ENCODE data around the gene CNTN5. TPM values are rescaled to one million over a fixed set of nuclear protein-coding genes. Genes with fewer than 3 reads are reported as not detected.

The CNTN5 gene
- total RNA-seq, 1 experiment from 2014 or later: not detected

DNA sequence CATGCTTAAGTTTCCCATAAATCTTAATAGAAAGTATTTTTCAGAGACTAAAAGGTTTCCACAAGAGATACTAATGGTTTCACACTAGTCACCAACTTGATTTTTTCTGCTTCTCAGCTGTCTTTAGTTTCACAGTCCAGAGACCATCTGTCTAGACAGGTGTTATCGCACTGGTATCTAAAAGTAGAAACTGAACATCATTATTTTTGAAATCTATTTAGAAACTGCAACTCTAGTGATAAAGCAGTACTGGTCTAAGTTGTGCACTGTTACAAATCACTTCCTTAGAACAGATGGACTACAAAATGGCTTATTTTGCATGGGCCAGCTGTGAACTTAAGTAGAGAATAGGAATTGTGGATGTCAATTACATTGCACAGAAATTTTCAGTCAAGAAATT is 78.0 kb downstream of the CNTN5 start:
- Histone ChIP-seq H2AK5ac (ENCODE audit: insufficient read length, low read length) (no peak overlapping the region), H3K4ac (ENCODE audit: low read depth, low read length) (no peak overlapping the region), H3K18ac (ENCODE audit: insufficient read length, low read depth, low read length) (no peak overlapping the region), H2AFZ (ENCODE audit: low read length) (no peak overlapping the region), H2BK5ac (ENCODE audit: insufficient read length, low read length) (no peak overlapping the region), H4K20me1 (ENCODE audit: control insufficient read depth, insufficient read depth, insufficient read length) (no peaks in the 10 kb centered on the region), H2BK120ac (ENCODE audit: low read depth, low read length, poor library complexity, severe bottlenecking) (no peak overlapping the region), H3K9ac (ENCODE audit: extremely low read depth, insufficient read length, low read length) (no peak overlapping the region), H3K4me1 (ENCODE audit: insufficient read depth, low read length) (no peaks in the 10 kb centered on the region), H3K79me1 (ENCODE audit: insufficient read depth, low read depth, low read length, poor library complexity, severe bottlenecking) (no peaks in the 10 kb centered on the region), H3K27ac (ENCODE audit: insufficient read length, low read depth, low read length) (no peak overlapping the region), H3T11ph (ENCODE audit: low read length) (no peak overlapping the region), H4K91ac (ENCODE audit: insufficient read length, low read depth, low read length) (no peak overlapping the region), H3K4me2 (ENCODE audit: insufficient read depth, insufficient read length, low read length) (no peak overlapping the region), H2BK12ac (ENCODE audit: insufficient read length, low read depth, low read length) (no peak overlapping the region), H3K79me2 (ENCODE audit: insufficient read depth, low read length) (no peaks in the 10 kb centered on the region), H2BK15ac (ENCODE audit: low read depth, low read length) (no peak overlapping the region), H3K23me2 (ENCODE audit: insufficient read length, low read depth, low read length, poor library complexity, severe bottlenecking) (no peaks in the 10 kb centered on the region), H4K8ac (replicated peaks; ENCODE audit: insufficient read length, low read depth, low read length) (no peak overlapping the region), H3K56ac (ENCODE audit: insufficient read length, low read depth, low read length) (no peak overlapping the region), H3K14ac (ENCODE audit: insufficient read depth, low read length) (no peak overlapping the region), H3K23ac (ENCODE audit: insufficient read length, low read depth, low read length) (no peak overlapping the region), H4K5ac (ENCODE audit: insufficient read length, low read depth, low read length) (no peak overlapping the region), H2BK20ac (ENCODE audit: low read depth, low read length, poor library complexity, severe bottlenecking) (no peak overlapping the region), H3K27me3 (ENCODE audit: insufficient read depth, low read length) (no peaks in the 10 kb centered on the region), H3K9me3 (ENCODE audit: control insufficient read depth, low read depth, low read length) (peaks cover 8% of the 10 kb centered on the region)
- Mint-ChIP-seq H3K27me3 (ENCODE audit: low read depth) (no peaks in the 10 kb centered on the region), H3K4me3 (no peak overlapping the region), H3K4me1 (no peaks in the 10 kb centered on the region), H3K9me3 (peaks cover 18 to 20% of the 10 kb centered on the region in 2 experiments), H3K36me3 (ENCODE audit: insufficient read depth in 1 of 3, low read depth in 3 of 3) (peaks cover 6 to 24% (median 6%) of the 10 kb centered on the region in 3 experiments; a peak in 6 of 7 replicates), H3K27ac (no peak overlapping the region)
- no peak for TF ChIP-seq CTCF (conservative IDR thresholded peaks at IDR 0.05)
- WGBS (ENCODE audit: extremely low coverage, insufficient read length, low lambda C conversion rate): no CpG with 5 or more reads among the region's 1 CpG
- no peak for DNase-seq
